Measurements from ENCODE around the gene FMN1.
A peak's percentile ranks its signal among the peaks of the same experiment; 100 is the strongest.

FMN1 gene

DNA sequence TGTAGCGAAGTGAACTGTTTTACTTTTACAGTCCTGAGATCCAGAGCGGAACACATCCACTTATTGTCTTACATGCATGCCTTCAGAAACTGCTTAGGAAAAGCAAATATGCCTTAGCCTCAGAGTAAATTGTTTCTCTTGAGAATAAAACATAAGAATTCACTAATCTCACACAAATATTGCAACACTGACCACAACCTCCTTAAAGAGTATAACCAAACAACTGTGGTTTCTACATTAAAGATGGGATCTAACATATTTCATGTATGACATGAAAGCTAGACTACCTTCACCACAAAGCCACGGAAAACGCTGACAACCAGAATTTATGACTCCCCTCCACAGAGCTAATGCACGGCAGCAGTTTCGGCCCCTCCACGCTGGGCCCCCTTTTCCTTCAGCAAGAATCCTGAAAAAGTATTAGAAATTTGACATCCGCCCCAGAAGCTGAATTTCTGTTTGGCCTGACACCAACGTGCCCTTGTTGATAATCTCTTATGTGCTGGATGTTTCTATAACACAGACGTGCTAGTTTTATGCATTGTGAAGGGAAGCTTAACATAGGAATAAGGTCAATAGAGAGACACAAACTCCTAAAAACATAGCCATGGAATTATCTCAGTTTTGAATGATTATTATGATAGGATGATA, 392.1 kb downstream of the FMN1 start:
- peak; percentile 23 for DNase-seq

DNA sequence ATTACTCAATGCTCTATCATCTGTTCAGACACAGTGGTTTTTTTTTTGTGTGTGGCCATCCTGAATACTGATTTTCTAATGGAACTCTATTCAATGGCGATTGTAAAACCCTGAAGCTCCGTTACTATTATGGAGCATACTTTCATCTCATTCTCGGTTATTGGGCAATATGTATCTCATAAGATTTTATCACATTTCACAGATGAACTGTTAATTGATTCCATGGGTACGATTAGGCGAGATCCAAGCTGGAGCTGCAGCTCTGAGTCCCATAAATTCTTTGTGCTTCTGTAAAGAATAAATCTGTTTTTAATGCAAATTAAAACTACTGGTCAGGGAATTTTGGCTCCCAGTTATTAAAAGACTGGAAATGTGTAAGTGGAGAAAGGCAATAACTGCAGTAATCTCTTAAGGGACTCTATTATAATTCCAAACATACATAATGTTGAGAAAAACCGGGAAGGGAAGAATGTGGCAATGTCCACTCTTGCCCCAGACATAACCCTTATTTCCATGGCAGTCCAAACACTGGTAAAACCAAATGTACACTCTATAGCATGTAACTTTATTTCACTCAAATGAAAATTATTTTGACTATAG, 394.5 kb downstream of the FMN1 start:
- no peak for DNase-seq

DNA sequence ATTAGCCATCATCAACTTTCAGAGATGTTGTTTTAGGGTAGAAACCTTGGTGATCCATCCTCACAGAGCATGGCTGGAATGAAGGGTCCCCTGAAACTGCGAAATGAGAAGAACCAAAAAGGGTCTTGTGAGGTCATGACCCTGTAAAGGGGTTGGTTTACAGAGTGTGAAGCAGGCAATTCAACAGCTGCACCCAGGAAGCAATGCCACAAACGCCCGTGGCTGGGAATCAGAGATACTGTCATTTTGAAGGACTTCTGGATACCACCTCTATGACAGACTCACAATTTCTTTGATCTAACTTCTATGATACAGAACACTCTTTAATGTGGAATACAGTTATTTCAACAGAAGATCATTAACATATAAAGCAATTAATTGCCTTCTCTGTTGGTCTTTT, 397.7 kb downstream of the FMN1 start:
- no peak for DNase-seq

DNA sequence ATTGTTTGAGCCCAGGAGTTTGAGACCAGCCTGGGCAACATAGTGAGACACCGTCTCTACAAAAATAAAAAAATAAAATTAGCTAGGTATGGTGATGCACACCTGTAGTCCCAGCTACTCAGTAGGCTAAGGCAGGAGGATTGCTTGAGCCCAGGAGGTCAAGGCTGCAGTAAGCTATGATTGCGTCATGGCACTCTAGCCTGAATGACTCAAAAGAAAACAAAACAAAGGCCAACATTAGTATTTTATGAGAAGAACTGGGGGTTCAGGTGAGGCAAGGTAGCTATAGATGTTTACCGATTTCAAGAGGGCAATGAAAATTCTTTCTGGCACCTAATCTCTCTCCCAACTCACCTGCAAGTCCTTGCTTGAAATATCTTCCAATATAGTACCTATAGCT, 399.5 kb downstream of the FMN1 start:
- no peak for DNase-seq

DNA sequence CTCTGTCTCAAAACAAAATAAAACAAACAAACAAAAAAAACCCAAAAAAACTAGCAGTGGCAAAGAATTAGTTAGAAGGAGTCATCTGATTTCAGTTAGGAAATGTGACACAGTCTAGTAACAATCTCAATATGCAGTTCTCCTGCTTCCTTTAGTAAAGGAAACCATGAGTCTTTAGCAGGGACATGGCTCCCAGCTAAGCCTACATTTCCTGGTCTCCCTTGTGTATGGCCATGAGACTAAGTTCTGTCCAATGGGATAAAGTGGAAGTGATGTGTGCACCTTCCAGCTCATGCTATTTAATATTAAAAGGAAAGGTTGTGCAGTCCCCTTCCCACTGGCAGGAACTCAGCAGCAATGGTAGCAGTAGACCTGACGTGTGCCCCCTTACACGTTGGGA, 402.1 kb downstream of the FMN1 start:
- no peak for DNase-seq

DNA sequence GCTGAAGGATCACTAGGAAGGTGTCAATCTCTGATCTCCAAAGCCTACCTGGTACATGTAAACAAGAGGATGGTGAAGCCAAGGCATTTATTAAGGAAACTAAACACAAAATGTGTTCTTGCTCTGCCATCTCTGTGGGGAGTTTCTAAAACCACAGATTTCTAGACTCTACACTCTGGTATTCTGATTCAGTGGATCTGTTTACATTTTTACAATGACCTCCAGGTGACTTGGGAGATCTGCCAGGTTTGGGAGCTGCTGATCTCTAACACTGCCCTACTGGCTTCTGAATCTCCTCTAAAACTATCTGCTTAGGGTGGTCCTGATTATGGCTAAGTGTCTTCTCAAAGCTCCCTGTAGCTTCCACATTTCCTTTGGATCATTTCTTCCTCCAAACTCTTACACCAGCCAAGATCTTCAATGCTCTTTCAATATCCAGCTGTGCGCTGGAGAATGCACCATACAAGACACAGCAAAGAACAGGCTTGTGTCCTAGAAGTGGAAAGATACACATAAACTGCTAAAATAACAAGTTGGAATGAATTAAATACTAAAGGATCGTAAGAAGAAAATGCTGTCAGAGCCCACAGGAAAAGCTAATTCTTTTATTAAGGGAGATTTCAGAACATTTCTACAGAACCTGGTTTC, 404.0 kb downstream of the FMN1 start:
- no peak for DNase-seq

DNA sequence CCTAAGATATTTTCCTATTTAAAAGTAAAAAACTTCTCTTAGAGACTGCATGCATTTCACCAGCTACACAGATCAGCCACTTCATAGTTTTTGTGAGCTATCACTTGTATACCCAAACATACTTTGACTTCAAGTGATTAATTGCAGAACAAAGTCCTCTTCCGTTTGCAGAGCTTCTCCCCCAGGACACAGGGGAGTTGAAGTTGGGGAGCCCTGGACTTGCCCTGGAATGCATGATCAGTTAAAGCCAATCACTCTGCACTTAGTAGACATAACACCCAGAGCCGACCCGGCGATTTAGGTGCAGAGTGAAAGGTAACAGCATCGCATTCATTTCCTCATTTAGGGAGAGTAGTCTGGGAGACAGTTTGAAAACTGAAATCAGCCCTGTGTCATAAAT, 406.6 kb downstream of the FMN1 start:
- DNase-seq = no peak

DNA sequence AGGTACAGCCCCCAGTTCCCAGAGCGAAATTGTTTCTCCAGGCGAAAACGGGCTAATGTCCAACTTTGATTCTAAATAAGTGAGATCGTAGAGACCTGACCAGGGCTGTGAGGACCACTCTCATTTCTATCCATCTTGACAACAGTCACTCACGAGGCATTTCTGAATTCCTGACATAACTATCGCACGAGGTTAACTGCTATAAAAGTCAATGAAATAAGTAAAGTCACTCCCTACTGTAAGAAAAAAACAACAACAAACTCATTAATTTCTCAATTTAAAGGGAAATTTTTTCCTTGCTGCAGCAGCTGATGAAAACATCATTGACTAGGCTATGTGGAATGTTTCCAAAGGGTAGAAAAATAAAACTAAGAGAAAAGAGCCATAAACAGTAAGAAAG, 407.6 kb downstream of the FMN1 start:
- no peak for DNase-seq

DNA sequence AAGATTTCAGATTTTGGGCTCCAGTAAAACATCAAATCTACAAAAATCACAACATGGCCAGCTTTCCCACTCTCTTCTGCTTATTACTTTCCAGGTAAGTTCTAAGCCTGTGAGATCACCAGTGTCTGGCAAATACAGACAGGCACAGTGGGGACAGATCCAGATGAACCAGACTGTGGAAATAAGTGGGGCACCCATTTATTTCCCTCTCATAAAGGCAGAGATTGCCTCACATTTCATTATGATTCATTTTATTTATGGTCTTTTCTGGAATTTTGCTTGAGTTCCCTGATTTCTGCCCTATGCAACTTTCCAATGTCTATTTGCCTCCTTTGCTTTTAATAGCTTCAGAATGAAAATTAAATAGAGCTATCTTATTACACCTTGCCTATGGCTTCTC, 409.9 kb downstream of the FMN1 start:
- no peak for DNase-seq

DNA sequence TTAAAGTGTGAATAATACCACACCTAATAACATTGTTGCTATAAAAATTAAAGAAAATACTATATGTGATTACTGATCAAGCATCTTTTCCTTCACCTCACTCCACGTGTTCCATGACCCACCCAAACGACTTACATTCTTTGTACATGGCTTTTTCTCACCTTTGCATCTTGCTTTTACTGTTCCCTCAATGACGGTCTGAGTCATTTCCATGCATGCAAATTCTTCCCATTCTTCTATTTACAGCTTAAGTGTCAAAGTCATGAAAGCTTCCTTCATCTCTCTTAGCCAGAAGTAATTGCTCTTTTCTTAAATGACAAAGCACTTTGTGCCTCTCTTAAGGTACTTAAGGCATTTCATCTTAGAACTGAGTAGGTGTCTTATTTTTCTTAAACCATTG, 412.7 kb downstream of the FMN1 start:
- no peak for DNase-seq

DNA sequence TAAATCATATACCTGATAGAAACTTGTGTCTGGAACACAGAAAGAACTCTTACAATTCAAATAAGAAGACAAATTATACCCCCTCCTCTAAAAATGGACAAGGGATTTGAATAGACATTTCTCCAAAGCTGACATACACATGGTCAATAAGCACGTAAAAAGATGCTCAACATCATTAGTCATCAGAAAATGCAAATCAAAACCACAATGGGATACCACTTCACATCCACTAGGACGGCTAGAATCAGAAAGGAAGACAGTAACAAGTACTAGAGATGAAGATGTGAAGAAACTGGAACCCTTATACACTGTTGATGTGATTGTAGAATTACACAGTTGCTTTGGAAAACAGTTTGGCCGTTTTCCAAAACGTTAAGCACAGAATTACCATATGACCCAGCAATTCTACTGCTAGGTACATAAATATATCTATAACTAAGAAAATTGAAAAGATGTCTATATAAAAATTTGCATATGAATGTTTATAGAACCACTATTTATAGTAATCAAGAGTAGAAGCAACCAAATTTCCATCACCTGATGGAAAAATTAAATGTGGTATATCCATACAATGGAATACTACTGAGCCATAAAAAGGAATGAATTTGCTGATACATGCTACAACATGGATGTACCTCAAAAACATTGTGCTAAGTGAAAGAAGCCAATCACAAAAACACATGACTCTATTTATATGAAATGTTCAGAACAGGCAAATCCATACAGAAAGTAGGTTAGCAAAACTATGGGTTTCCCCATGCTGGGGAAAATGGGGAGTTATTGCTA, 415.9 kb downstream of the FMN1 start:
- no peak for DNase-seq

DNA sequence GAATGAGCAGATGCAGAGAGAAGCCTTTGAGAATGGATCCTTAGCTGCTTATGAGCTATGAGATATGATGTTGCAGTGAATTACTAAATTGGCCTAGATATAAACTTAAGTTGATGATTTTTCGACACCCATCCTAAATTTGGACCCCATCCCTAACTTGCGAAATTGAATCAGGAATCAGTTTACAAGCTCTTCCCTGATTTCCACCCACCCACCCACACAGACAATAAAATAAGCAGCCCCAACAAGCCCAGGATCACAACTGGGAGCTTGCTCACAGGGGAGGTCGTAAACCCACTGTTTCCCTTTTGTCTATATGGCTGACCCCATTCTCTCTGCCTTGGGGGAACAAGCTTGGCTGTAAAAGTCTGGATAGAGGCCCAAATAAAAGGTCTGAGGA, 419.4 kb downstream of the FMN1 start:
- no peak for DNase-seq

DNA sequence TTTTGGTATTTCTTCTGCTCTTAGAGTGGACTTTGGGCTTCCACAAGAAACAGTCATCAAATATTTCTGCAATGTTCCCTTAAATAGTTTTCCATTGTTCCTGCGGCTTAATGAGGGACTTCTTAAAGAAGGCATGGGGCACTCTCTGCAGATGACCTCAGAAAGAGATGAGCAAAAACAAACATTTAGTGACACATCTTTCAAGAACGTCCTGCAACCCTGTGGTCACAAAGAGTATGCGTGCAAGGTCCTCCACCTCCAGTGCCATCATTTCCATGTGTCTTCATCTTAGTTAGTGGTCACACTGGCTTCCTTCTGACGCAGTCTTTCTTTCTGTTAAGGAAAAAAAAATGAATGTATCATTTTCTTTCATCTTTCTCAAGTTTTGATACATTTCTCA, 420.5 kb downstream of the FMN1 start:
- DNase-seq = no peak

DNA sequence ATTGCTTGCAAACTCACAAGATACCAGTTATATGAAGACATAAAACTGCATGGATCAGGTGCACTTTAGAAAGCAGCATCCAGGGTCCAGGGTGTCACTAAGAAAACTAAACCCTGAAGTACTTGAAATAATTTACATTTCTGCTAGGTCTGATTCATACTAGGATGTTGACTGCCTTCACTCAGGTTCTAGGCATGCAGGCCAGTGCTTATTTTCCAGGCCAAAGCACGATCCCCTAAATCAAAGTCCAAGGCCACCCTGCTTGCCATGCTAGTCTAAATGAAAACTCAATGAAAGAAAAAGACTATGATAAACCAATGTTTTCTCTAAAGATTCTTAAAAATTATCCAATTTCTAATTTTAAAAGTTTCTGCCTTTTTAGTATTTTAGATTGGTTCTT, 427.3 kb downstream of the FMN1 start:
- DNase-seq = no peak

DNA sequence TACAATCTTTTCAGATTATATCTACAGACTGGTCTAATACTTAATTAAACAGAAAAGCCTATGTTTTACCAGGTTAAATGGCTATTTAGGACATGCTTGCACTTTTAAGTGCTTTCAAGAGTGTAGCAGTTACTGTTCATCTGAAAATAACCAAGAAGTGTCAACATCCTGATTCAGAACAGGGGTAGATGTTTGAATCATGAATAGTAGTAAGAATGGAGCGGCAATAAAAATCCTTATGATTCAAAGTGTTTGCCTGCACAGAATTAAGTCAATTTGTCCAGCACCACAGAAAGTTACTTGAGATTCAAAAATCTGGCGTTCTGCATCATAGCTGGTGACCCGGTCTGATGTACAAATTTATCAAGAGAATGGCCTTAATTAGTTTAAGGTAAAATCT, 428.4 kb downstream of the FMN1 start:
- DNase-seq = no peak

DNA sequence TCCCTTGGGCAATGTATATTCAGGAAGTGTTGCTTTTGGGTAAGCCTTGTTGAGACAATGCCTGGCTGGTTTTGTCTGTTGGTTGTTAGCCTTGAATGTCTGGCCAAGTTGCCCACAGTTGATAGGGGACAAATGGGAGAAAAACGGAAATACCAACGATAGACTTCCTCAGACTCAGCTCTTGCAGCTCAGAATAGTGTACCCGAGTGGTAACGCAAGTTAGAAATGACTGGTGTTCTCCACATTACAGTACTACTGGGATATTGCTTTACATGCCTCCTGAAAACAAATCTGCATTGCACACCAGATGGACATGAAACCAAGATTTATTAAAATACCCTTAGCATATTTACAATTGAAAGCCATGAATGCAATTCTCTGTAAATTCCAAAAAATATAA, 429.3 kb downstream of the FMN1 start:
- no peak for DNase-seq

DNA sequence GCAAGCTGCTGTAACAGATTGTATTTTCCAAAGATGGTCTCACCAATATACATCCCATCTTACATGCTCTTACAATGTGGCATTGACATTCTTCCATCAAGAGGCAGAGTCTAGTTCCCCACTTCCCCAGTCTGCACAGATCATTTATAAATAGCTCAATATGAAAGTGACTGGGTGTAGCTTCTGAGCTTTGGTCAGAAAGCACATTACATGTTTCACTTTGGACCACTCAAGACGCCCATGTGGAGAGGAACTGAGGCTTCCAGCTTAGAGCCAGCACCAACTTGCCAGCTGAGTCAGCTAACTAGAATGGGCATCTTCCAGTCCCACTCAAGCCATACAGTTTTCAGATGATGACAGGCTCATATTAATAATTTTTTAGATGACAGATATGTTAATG, 431.2 kb downstream of the FMN1 start:
- DNase-seq = no peak

DNA sequence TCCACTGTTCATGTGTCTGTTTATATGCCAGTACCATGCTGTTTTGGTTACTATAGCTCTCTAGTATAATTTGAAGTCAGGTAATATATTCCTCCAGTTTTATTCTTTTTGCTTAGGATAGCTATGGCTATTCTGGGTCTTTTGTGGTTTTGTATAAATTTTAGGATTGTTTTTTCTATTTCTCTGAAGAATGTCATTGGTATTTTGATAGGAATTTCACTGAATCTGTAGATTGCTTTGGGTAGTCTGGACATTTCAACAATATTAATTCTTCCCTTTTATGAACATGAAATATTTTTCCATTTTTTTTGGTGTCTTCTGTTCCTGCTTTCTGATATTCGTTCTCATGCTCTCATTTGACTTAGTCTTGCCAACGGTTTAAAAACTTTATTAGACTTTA, 437.1 kb downstream of the FMN1 start:
- DNase-seq = no peak

DNA sequence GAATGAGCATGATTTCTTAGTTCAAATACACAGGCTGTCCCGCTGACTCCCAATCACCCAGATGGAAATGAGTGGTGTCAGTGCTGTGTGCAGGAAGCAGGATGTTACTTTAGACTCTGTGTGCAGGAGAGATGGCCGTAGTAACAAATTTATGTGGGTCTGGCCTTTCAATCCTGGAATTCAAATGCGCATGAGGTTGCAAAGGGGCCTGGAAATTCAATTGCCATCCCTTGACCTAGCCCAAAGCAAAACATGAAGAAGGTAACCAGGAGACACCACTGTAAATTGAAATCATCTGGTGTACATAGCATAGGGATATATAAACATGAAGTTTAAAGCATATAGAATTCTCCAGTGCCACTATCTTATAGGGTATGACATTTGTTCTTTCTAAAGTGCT, 443.5 kb downstream of the FMN1 start:
- DNase-seq = no peak

DNA sequence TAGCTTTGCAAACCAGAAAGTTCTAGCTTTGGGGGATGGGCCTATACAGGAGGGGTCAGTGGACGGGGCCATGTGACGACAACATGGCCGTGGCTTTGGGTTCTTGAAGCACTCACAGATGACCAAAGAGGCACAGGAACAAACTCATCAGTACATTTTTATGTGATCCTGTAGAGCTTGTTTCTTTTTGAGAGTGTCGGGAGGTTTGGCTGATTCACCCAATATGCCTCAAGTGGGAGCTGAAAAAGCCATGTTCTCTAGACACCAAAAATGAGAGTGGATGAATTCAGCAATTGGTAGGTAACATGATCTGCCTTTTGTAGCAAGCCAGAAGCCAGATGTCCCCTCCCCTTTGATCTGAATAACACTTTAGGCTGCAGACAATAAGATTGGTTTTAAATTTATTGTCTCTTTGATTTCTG, 446.6 kb downstream of the FMN1 start:
- DNase-seq = no peak

DNA sequence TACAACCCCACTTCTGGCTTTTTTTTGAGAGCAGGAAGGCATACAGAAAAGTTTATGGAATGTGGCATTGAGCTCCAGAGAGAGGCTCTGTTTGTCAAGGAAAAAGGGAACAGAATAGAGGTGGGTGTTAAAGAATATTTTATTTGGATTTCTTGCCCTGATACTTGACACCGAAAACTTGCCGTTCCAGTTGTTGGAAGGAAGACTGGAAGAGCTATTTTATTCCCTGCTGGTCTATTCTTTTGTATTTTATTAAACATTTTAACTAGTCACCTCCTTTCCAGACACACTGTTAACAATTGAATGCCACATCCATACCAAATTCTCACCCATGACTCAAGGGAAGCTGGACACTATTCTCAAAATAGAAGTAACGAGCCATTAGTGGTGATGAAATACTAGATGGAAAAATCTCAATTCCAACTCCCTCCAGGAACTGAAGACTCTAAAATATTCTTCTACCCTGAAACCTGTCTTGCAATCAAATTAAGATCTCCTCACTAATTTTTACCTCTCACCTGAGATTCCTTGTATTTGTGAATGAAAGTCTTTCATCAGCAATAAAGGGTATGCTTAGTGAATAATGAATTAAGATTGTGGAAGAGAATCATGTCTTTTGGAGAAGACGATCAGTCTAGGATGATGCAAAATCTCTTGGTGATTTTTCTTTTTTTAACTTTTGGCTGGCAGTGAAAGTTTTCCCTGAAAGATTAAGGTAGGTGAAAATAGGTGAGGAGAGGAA, 448.2 kb downstream of the FMN1 start:
- no peak for DNase-seq

DNA sequence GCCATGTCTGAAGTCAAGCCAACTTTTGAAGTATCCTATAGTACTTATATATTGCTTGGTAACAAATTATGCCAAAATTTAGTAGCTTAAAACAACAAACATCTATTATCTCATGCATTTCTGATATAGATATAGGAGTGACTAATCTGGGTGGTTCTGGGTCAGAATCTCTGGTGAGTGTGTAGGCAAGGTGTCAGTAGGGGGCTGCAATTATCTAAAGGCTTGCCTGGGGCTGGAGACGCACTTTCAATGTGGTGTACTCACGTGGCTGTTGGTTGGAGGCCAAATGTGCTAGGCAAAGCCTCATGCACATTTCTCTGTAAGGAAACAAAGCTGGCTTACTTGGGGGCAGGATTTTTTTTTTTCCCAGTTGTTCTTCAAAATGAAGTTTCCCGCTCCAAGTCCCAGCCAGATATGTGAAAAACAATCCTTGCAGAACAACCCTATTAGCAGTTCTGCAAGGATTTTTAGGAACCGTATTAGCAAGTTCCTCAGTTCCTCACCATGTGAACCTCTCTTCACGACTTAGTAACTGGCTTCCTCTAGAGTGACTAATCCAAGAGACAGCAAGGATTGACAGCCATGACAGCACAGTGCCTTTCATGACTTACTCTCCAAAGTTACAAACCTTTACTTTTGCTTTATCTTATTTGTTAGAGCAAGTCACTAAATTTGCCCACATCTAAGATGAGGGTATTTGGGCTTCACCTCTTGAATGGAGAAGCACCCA, 450.9 kb downstream of the FMN1 start:
- DNase-seq = no peak

All from stimulated activated CD8-positive, alpha-beta memory T cell treated with anti-CD3 and anti-CD28 coated beads, Interleukin-4, amount 100 ng/mL, for 48 hours (primary cell).